CD4-positive, alpha-beta memory T cell (primary cell): ENCODE data around the gene DOCK4. TPM values are rescaled to one million over a fixed set of nuclear protein-coding genes. Genes with fewer than 3 reads are reported as not detected.

Experiments used
- CTCF ChIA-PET: fragments of 350-600 bp; sonication (Branson Sonifier 250); formaldehyde crosslinking; loops from one replicate; lab custom pipeline; 2021; ENCODE audit warnings: inconsistent platforms; ENCODE audit not compliant: partially characterized antibody; lab: Charles Lee
- POLR2A ChIA-PET: fragments of 350-600 bp; sonication (Branson Sonifier 250); formaldehyde crosslinking; loops from one replicate; lab custom pipeline; 2021; ENCODE audit not compliant: partially characterized antibody; lab: Charles Lee
- DNase-seq, 5 donors: peaks; one replicate each; pipeline versions ENCODE4 v3.0.0 to v3.0.0-alpha.2; 2020 to 2022; ENCODE audit warnings: mixed read lengths in 1 of 5
- H3K27ac ChIP-seq: one replicate; pipeline ENCODE4 v1.7.0; 2013; ENCODE audit warnings: low read depth, low read length
- H3K27me3 ChIP-seq: 2 replicates; pipeline ENCODE4 v1.7.0; 2013; ENCODE audit warnings: mild to moderate bottlenecking, low read length, moderate library complexity; ENCODE audit not compliant: insufficient read depth
- H3K36me3 ChIP-seq: 2 replicates; pipeline ENCODE4 v1.7.0; 2013; ENCODE audit warnings: mild to moderate bottlenecking, low read length, moderate library complexity; ENCODE audit not compliant: insufficient read depth
- H3K4me1 ChIP-seq: 2 replicates; pipeline ENCODE4 v1.7.0; 2013; ENCODE audit warnings: mild to moderate bottlenecking, low read length, moderate library complexity; ENCODE audit not compliant: insufficient read depth
- H3K4me3 ChIP-seq, 2 donors: one replicate each; pipeline ENCODE4 v1.7.0; 2013; ENCODE audit warnings: low read length in 2 of 2, mild to moderate bottlenecking in 1 of 2
- H3K9me3 ChIP-seq, 2 donors: one replicate each; pipeline ENCODE4 v1.7.0; 2013; ENCODE audit warnings: low read length in 2 of 2, control low read depth in 1 of 2; ENCODE audit not compliant: control insufficient read depth in 1 of 2
- H3K27ac Mint-ChIP-seq, 7 donors: one replicate each; pipeline ENCODE4 v1.8.0; 2020 to 2021; ENCODE audit warnings: mixed read lengths in 7 of 7, mild to moderate bottlenecking in 6 of 7, inconsistent platforms in 3 of 7, moderate library complexity in 3 of 7
- H3K27me3 Mint-ChIP-seq, 2 donors: one replicate each; pipeline ENCODE4 v1.8.0; 2020 to 2021; ENCODE audit warnings: mixed read lengths in 2 of 2
- H3K36me3 Mint-ChIP-seq, 2 donors: one replicate each; pipeline ENCODE4 v1.8.0; 2020 to 2021; ENCODE audit warnings: mixed read lengths in 2 of 2, inconsistent platforms in 1 of 2, mild to moderate bottlenecking in 1 of 2
- H3K4me1 Mint-ChIP-seq, 4 donors: one replicate each; pipeline ENCODE4 v1.8.0; 2020 to 2021; ENCODE audit warnings: mixed read lengths in 4 of 4, mild to moderate bottlenecking in 1 of 4
- H3K4me3 Mint-ChIP-seq, 8 donors: one replicate each; pipeline ENCODE4 v1.8.0; 2020 to 2021; ENCODE audit warnings: mixed read lengths in 8 of 8, mild to moderate bottlenecking in 7 of 8, moderate library complexity in 6 of 8, inconsistent platforms in 3 of 8
- H3K9me3 Mint-ChIP-seq, 8 donors: one replicate each; pipeline ENCODE4 v1.8.0; 2020 to 2021; ENCODE audit warnings: mixed read lengths in 8 of 8, mild to moderate bottlenecking in 5 of 8, inconsistent platforms in 3 of 8, moderate library complexity in 1 of 8
- intact Hi-C: fragments of 100-400 bp; cut with micrococcal nuclease; formaldehyde crosslinking; loops from one replicate; pipeline ENCODE4 v1.15.1; 2023
- polyA plus RNA-seq, 2 donors: library from polyadenylated mRNA; unstranded; fragments of 300-500 nt; fragmentation: Illumina TruSeq; gene quantifications; one replicate each; pipeline ENCODE4 v1.2.3, GENCODE V29; 2021
- total RNA-seq, 2 experiments: library from RNA; stranded (reverse); gene quantifications; one replicate each; pipeline ENCODE4 v1.2.3, GENCODE V29; 2021

DOCK4 gene
- total and polyA plus RNA-seq, 4 experiments from 2014 or later: 0.47 to 1.5 (median 1.2) TPM; not detected in 1

GRCh38 chr7:112067632-112068540 lies 138.3 kb downstream of the DOCK4 start:
- no peak overlapping the region for H3K27ac Mint-ChIP-seq
- H3K27me3 ChIP-seq: no peaks in the 10 kb centered on the region
- H3K9me3 ChIP-seq: no peaks in the 10 kb centered on the region
- intact Hi-C loops: no loop called here
- no peaks in the 10 kb centered on the region for H3K36me3 Mint-ChIP-seq
- CTCF ChIA-PET: no interaction called here
- H3K36me3 ChIP-seq: no peaks in the 10 kb centered on the region
- no peak overlapping the region for H3K27ac ChIP-seq
- no peak overlapping the region for H3K4me3 Mint-ChIP-seq
- H3K4me3 ChIP-seq: no peak overlapping the region
- H3K4me1 ChIP-seq: no peaks in the 10 kb centered on the region
- peaks cover 0 to 2% of the 10 kb centered on the region in 2 donors for H3K27me3 Mint-ChIP-seq
- DNase-seq: no peak
- H3K4me1 Mint-ChIP-seq: no peaks in the 10 kb centered on the region
- POLR2A ChIA-PET: no interaction called here
- no peaks in the 10 kb centered on the region for H3K9me3 Mint-ChIP-seq

- no peak for DNase-seq
- peaks cover 0 to 2% of the 10 kb centered on the region in 2 donors for H3K27me3 Mint-ChIP-seq
- H3K36me3 ChIP-seq: no peaks in the 10 kb centered on the region
- ChIA-PET CTCF (no interaction called here), POLR2A (no interaction called here)
- no peaks in the 10 kb centered on the region for H3K27me3 ChIP-seq
- no peaks in the 10 kb centered on the region for H3K4me1 Mint-ChIP-seq
- H3K4me1 ChIP-seq: no peaks in the 10 kb centered on the region
- no peak overlapping the region for H3K27ac Mint-ChIP-seq
- no peak overlapping the region for H3K4me3 ChIP-seq
- H3K4me3 Mint-ChIP-seq: no peak overlapping the region
- no peak overlapping the region for H3K27ac ChIP-seq
- H3K36me3 Mint-ChIP-seq: no peaks in the 10 kb centered on the region
- H3K9me3 Mint-ChIP-seq: no peaks in the 10 kb centered on the region
- intact Hi-C loops: no loop called here
- no peaks in the 10 kb centered on the region for H3K9me3 ChIP-seq
These were observed 139.0 kb downstream of the DOCK4 start for GRCh38 chr7:112067200-112067599.

GRCh38 chr7:112065758-112066157 lies 140.4 kb downstream of the DOCK4 start:
- Histone ChIP-seq H3K27ac (no peak overlapping the region), H3K9me3 (no peaks in the 10 kb centered on the region), H3K36me3 (no peaks in the 10 kb centered on the region), H3K4me3 (no peak overlapping the region), H3K4me1 (no peaks in the 10 kb centered on the region), H3K27me3 (no peaks in the 10 kb centered on the region)
- POLR2A ChIA-PET: no interaction called here
- H3K9me3 Mint-ChIP-seq: no peaks in the 10 kb centered on the region
- intact Hi-C loops: no loop called here
- H3K36me3 Mint-ChIP-seq: no peaks in the 10 kb centered on the region
- DNase-seq: no peak
- peaks cover 0 to 2% of the 10 kb centered on the region in 2 donors for H3K27me3 Mint-ChIP-seq
- CTCF ChIA-PET: no interaction called here
- H3K4me1 Mint-ChIP-seq: no peaks in the 10 kb centered on the region
- H3K27ac Mint-ChIP-seq: no peak overlapping the region
- no peak overlapping the region for H3K4me3 Mint-ChIP-seq

- Mint-ChIP-seq H3K4me3 (no peak overlapping the region), H3K27ac (no peak overlapping the region), H3K27me3 (peaks cover 0 to 2% of the 10 kb centered on the region in 2 donors), H3K36me3 (no peaks in the 10 kb centered on the region), H3K9me3 (no peaks in the 10 kb centered on the region), H3K4me1 (no peaks in the 10 kb centered on the region)
- ChIA-PET POLR2A (no interaction called here), CTCF (no interaction called here)
- H3K4me1 ChIP-seq: no peaks in the 10 kb centered on the region
- H3K27ac ChIP-seq: no peak overlapping the region
- H3K9me3 ChIP-seq: no peaks in the 10 kb centered on the region
- no peak overlapping the region for H3K4me3 ChIP-seq
- no peaks in the 10 kb centered on the region for H3K27me3 ChIP-seq
- DNase-seq: no peak
- H3K36me3 ChIP-seq: no peaks in the 10 kb centered on the region
- intact Hi-C loops: no loop called here
These were observed 141.4 kb downstream of the DOCK4 start for GRCh38 chr7:112064627-112065385.

- Histone ChIP-seq H3K9me3 (no peaks in the 10 kb centered on the region), H3K36me3 (no peaks in the 10 kb centered on the region), H3K27ac (no peak overlapping the region), H3K4me3 (no peak overlapping the region), H3K4me1 (no peaks in the 10 kb centered on the region), H3K27me3 (no peaks in the 10 kb centered on the region)
- no peak for DNase-seq
- no peaks in the 10 kb centered on the region for H3K9me3 Mint-ChIP-seq
- ChIA-PET POLR2A (no interaction called here), CTCF (no interaction called here)
- peaks cover 0 to 2% of the 10 kb centered on the region in 2 donors for H3K27me3 Mint-ChIP-seq
- intact Hi-C loops: no loop called here
- no peaks in the 10 kb centered on the region for H3K4me1 Mint-ChIP-seq
- no peaks in the 10 kb centered on the region for H3K36me3 Mint-ChIP-seq
- H3K27ac Mint-ChIP-seq: no peak overlapping the region
- H3K4me3 Mint-ChIP-seq: no peak overlapping the region
These were observed 142.2 kb downstream of the DOCK4 start for GRCh38 chr7:112063974-112064373.

GRCh38 chr7:112061051-112061450 lies 145.1 kb downstream of the DOCK4 start:
- intact Hi-C loops: no loop called here
- peaks cover 0 to 2% of the 10 kb centered on the region in 2 donors for H3K27me3 Mint-ChIP-seq
- no peak overlapping the region for H3K4me3 Mint-ChIP-seq
- no peaks in the 10 kb centered on the region for H3K27me3 ChIP-seq
- no peak overlapping the region for H3K27ac ChIP-seq
- H3K36me3 ChIP-seq: no peaks in the 10 kb centered on the region
- peaks cover 0 to 1% (median 0%) of the 10 kb centered on the region in 8 donors for H3K9me3 Mint-ChIP-seq
- H3K4me3 ChIP-seq: no peak overlapping the region
- DNase-seq: no peak
- no peaks in the 10 kb centered on the region for H3K36me3 Mint-ChIP-seq
- no peaks in the 10 kb centered on the region for H3K4me1 ChIP-seq
- POLR2A ChIA-PET: no interaction called here
- CTCF ChIA-PET: no interaction called here
- no peak overlapping the region for H3K27ac Mint-ChIP-seq
- H3K9me3 ChIP-seq: no peaks in the 10 kb centered on the region
- no peaks in the 10 kb centered on the region for H3K4me1 Mint-ChIP-seq

- no peaks in the 10 kb centered on the region for H3K4me1 Mint-ChIP-seq
- H3K36me3 Mint-ChIP-seq: no peaks in the 10 kb centered on the region
- H3K27ac ChIP-seq: no peak overlapping the region
- no peaks in the 10 kb centered on the region for H3K36me3 ChIP-seq
- no peak for DNase-seq
- no peak overlapping the region for H3K4me3 ChIP-seq
- ChIA-PET POLR2A (no interaction called here), CTCF (no interaction called here)
- H3K27me3 Mint-ChIP-seq: peaks cover 0 to 2% of the 10 kb centered on the region in 2 donors
- H3K27me3 ChIP-seq: no peaks in the 10 kb centered on the region
- H3K4me3 Mint-ChIP-seq: no peak overlapping the region
- intact Hi-C loops: no loop called here
- peaks cover 0 to 1% (median 0%) of the 10 kb centered on the region in 8 donors for H3K9me3 Mint-ChIP-seq
- H3K27ac Mint-ChIP-seq: no peak overlapping the region
- no peaks in the 10 kb centered on the region for H3K4me1 ChIP-seq
- H3K9me3 ChIP-seq: no peaks in the 10 kb centered on the region
These were observed 145.6 kb downstream of the DOCK4 start for GRCh38 chr7:112060625-112061024.
